Endothelial cell of umbilical vein (primary cell): ENCODE measurements around the gene RNU5B-1. TPM values are rescaled to one million over a fixed set of nuclear protein-coding genes. Genes with fewer than 3 reads are reported as not detected.

Source experiments
- BruUV-seq: library from RNA; stranded (reverse); fragments of 400-500 nt; replicated peaks from 2 replicates; lab custom pipeline; 2021; lab: Mats Ljungman, UMichigan
- CTCF ChIA-PET: fragments of 300-600, 350-600 bp; sonication (Branson Sonifier 250); formaldehyde crosslinking; loops from one replicate; lab custom pipeline; 2021; ENCODE audit warnings: antibody characterized with exemption, inconsistent platforms; lab: Charles Lee
- POLR2A ChIA-PET: fragments of 300-600, 350-600 bp; sonication (Branson Sonifier 250); formaldehyde crosslinking; loops from one replicate; lab custom pipeline; 2021; ENCODE audit warnings: antibody characterized with exemption, inconsistent platforms; lab: Charles Lee
- DNase-seq: peaks from one replicate; pipeline ENCODE4 v3.0.0-alpha.2; 2011; ENCODE audit warnings: low read depth, low spot score
- FAIRE-seq: peaks from 2 replicates; lab custom pipeline; 2011; peaks lifted over from hg19 to GRCh38; lab: Jason Lieb, UNC
- H2AFZ ChIP-seq: 2 replicates; pipeline ENCODE4 v1.6.0; 2012; ENCODE audit warnings: low read depth, low read length, control low read depth, inconsistent platforms
- H3K27ac ChIP-seq: 2 replicates; pipeline ENCODE4 v1.5.1; 2011; ENCODE audit warnings: low read depth, mild to moderate bottlenecking, control low read depth, low read length, moderate library complexity; ENCODE audit not compliant: insufficient read depth
- H3K27me3 ChIP-seq, 2 experiments: 2 replicates each; pipeline versions ENCODE4 v1.6.0 to v1.6.1; 2011; ENCODE audit warnings: low read length in 2 of 2, mixed read lengths in 1 of 2; ENCODE audit not compliant: control insufficient read depth in 2 of 2, insufficient read depth in 2 of 2
- H3K36me3 ChIP-seq, 2 experiments: 2 replicates in 1 of 2; 3 replicates in 1 of 2; pipeline ENCODE4 v1.5.1; 2011; ENCODE audit warnings: low read length in 2 of 2, mild to moderate bottlenecking in 1 of 2, moderate library complexity in 1 of 2; ENCODE audit not compliant: control insufficient read depth in 2 of 2, insufficient read depth in 2 of 2; ENCODE audit errors: extremely low read depth in 1 of 2
- H3K4me1 ChIP-seq: 3 replicates; pipeline ENCODE4 v1.5.1; 2011; ENCODE audit warnings: mild to moderate bottlenecking, low read length; ENCODE audit not compliant: control insufficient read depth, insufficient read depth; ENCODE audit errors: extremely low read depth
- H3K4me2 ChIP-seq: 2 replicates; pipeline ENCODE4 v1.6.1; 2011; ENCODE audit warnings: low read length, control low read depth, mixed read lengths; ENCODE audit not compliant: insufficient read depth
- H3K4me3 ChIP-seq, 3 experiments: fragments of 200-600 bp in 1 of 3; sonication (generic), shearing (Covaris generic) in 1 of 3; replicated peaks in 1 of 3; 2 replicates each; pipeline ENCODE4 v1.5.1; 2011 to 2016; ENCODE audit warnings: control low read depth in 3 of 3, low read length in 3 of 3, mild to moderate bottlenecking in 2 of 3, inconsistent platforms in 1 of 3, low read depth in 1 of 3, moderate library complexity in 1 of 3; ENCODE audit not compliant: insufficient read depth in 1 of 3
- H3K79me2 ChIP-seq: 2 replicates; pipeline ENCODE4 v1.6.0; 2012; ENCODE audit warnings: low read length, inconsistent platforms; ENCODE audit not compliant: control insufficient read depth, insufficient read depth
- H3K9ac ChIP-seq: replicated peaks from 2 replicates; pipeline ENCODE3; 2011; ENCODE audit warnings: low read length, control low read depth; ENCODE audit not compliant: insufficient read depth; ENCODE audit errors: extremely low read depth
- H3K9me1 ChIP-seq: replicated peaks from 3 replicates; pipeline ENCODE4 v1.6.0; 2011; ENCODE audit warnings: mild to moderate bottlenecking, low read length; ENCODE audit not compliant: control insufficient read depth, insufficient read depth; ENCODE audit errors: extremely low read depth
- H3K9me3 ChIP-seq: replicated peaks from 2 replicates; pipeline ENCODE4 v1.5.1; 2012; ENCODE audit warnings: low read length, inconsistent platforms; ENCODE audit not compliant: control insufficient read depth, insufficient read depth
- H4K20me1 ChIP-seq: replicated peaks from 2 replicates; pipeline ENCODE3; 2011; ENCODE audit warnings: mild to moderate bottlenecking, low read length; ENCODE audit not compliant: control insufficient read depth, insufficient read depth; ENCODE audit errors: extremely low read depth
- CTCF ChIP-seq, 2 donors: IDR thresholded peaks; 1 replicate in 1 of 2; 2 replicates in 1 of 2; pipeline ENCODE4 v1.5.1; 2011; ENCODE audit warnings: low read length in 2 of 2, mild to moderate bottlenecking in 2 of 2, moderate library complexity in 2 of 2, control low read depth in 1 of 2, inconsistent platforms in 1 of 2, low read depth in 1 of 2; ENCODE audit not compliant: insufficient read depth in 1 of 2; ENCODE audit errors: extremely low read depth in 1 of 2
- EZH2 ChIP-seq: IDR thresholded peaks from 2 replicates; pipeline ENCODE4 v1.6.1; 2012; ENCODE audit warnings: borderline replicate concordance, low read depth, mild to moderate bottlenecking, moderate library complexity, low read length, inconsistent platforms; ENCODE audit not compliant: severe bottlenecking
- FOS ChIP-seq: IDR thresholded peaks from 2 replicates; pipeline ENCODE4 v1.6.1; 2011; ENCODE audit warnings: mild to moderate bottlenecking, low read length, moderate library complexity, borderline replicate concordance; ENCODE audit not compliant: insufficient read depth
- GATA2 ChIP-seq: IDR thresholded peaks from 2 replicates; pipeline ENCODE4 v1.7.0; 2011; ENCODE audit warnings: low read depth, mild to moderate bottlenecking, moderate library complexity, mixed read lengths, low read length; ENCODE audit not compliant: insufficient read length, insufficient read depth
- JUN ChIP-seq: IDR thresholded peaks from 2 replicates; pipeline ENCODE4 v1.6.1; 2011; ENCODE audit warnings: borderline replicate concordance, low read depth; ENCODE audit not compliant: insufficient read length, insufficient read depth
- MYC ChIP-seq: IDR thresholded peaks from one replicate; pipeline ENCODE4 v1.6.1; 2011; ENCODE audit warnings: mild to moderate bottlenecking, low read depth, low read length
- POLR2A ChIP-seq: IDR thresholded peaks from 2 replicates; pipeline ENCODE4 v1.6.1; 2012; ENCODE audit warnings: low read depth, mild to moderate bottlenecking, control low read depth, low read length
- POLR2AphosphoS5 ChIP-seq: IDR thresholded peaks from 2 replicates; pipeline ENCODE4 v1.6.1; 2012; ENCODE audit warnings: low read depth, mild to moderate bottlenecking, control low read depth, low read length, moderate library complexity; ENCODE audit not compliant: insufficient read depth
- dilution Hi-C: fragments of 300-500 bp; cut with MboI; formaldehyde crosslinking; loops from one replicate; pipeline ENCODE4 v1.15.0; 2019; ENCODE audit warnings: low sequenced_read_pairs; ENCODE audit not compliant: extremely low pct_ligation_motif_present
- intact Hi-C: fragments of 100-400 bp; cut with micrococcal nuclease; formaldehyde crosslinking; loops from one replicate; pipeline ENCODE4 v1.10.0; 2022
- polyA plus RNA-seq, 4 experiments: library from polyadenylated mRNA; depleted of rRNA in 3 of 4; stranded (reverse) in 3 of 4; unstranded in 1 of 4; fragments of >200 nt; gene quantifications; 2 replicates each; pipeline versions ENCODE4 v1.2.1 to v1.2.3, GENCODE V29; 2011 to 2012; ENCODE audit warnings: missing spikeins in 1 of 4
- total RNA-seq: library from RNA; stranded (reverse); gene quantifications from 2 replicates; pipeline ENCODE4 v1.2.3, GENCODE V29; 2021
- TF ChIP-seq, protein P1 (sequence below): IDR thresholded peaks from 2 replicates; pipeline ENCODE4 v1.6.1; 2011; ENCODE audit not compliant: insufficient read depth, insufficient read length

The RNU5B-1 gene
- total and polyA plus RNA-seq, 2 donors (not counting 3 experiments of a cell fraction or from before 2014, with no cell fraction given): not detected

- H3K9ac ChIP-seq: no peak overlapping the region
- no peak overlapping the region for H3K4me3 ChIP-seq
- intact Hi-C loops (no loop called here), dilution Hi-C loops (no loop called here)
- H3K4me2 ChIP-seq: no peak overlapping the region
- CTCF ChIA-PET: interaction anchor here (0.7 to 1.6 kb wide), 2 partner anchors 8 to 15 kb away, joined by 4 to 5 read pairs; partner anchors contain the start of gene RNU5B-1
- H3K36me3 ChIP-seq: no peaks in the 10 kb centered on the region
- H3K79me2 ChIP-seq: no peaks in the 10 kb centered on the region
- no peak overlapping the region for H3K27ac ChIP-seq
- H2AFZ ChIP-seq: no peak overlapping the region
- no TSS peak for BruUV-seq
- no peak for DNase-seq
- H3K9me1 ChIP-seq: no peaks in the 10 kb centered on the region
- H4K20me1 ChIP-seq: no peaks in the 10 kb centered on the region
- FAIRE-seq: no peak
- H3K4me1 ChIP-seq: peaks cover 16% of the 10 kb centered on the region
- TF ChIP-seq GATA2: no peak
- H3K27me3 ChIP-seq: peaks cover 2 to 5% of the 10 kb centered on the region in 2 experiments
- H3K9me3 ChIP-seq: no peaks in the 10 kb centered on the region
- POLR2A ChIA-PET: interaction anchor here (2.1 kb wide), 1 partner anchor 14 kb away, joined by 10 read pairs; the partner anchor contains the start of gene RNU5B-1
These were observed 14.2 kb upstream of the RNU5B-1 start for GRCh38 chr15:65290228-65290627.

DNA sequence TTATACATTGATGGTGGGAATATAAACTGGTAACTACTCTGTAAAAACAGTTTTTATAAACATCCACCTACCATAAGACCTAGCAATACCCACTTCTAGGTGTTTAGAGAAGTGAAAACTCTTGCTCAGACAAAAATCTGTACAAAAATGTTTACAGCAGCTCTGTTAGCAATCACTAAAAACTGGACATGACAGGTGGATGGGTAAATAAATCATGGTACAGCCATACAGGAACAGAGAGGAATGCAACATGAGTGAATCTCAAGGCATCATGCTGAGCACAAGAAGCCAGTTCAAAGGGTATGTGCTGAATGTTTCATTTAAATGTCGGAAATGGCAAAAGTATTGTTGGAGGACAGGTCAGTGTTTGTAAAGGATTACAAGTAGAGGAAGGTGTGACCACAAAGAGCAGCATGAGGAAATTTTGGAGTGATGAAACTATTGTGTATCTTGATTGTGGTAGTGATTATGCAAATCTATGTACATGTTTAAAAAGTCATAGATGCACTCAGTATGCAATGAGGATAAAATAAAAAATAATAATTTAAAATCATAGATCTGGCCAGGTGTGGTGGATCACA lies 11.4 kb upstream of the RNU5B-1 start:
- POLR2A ChIA-PET: interaction anchor here (0.6 to 1.1 kb wide), 2 partner anchors 12 to 108 kb away, joined by 3 to 4 read pairs; partner anchors contain the start of genes CLPX and RNU5B-1
- H3K27me3 ChIP-seq: peaks cover 2 to 5% of the 10 kb centered on the region in 2 experiments
- no peak overlapping the region for H2AFZ ChIP-seq
- DNase-seq (no peak), FAIRE-seq (no peak)
- no peak overlapping the region for H3K4me2 ChIP-seq
- dilution Hi-C loops: no loop called here
- BruUV-seq: no TSS peak
- H3K79me2 ChIP-seq: no peaks in the 10 kb centered on the region
- CTCF ChIA-PET: no interaction called here
- H3K9ac ChIP-seq: no peak overlapping the region
- TF ChIP-seq POLR2AphosphoS5 (no peak), POLR2A (no peak), JUN (no peak), MYC (no peak), CTCF (IDR thresholded peaks at IDR 0.05; ENCODE audit: extremely low read depth in 1 of 2, insufficient read depth in 1 of 2, low read depth in 1 of 2, low read length in 2 of 2) (no peak), FOS (no peak), GATA2 (no peak), EZH2 (no peak)
- TF ChIP-seq, protein P1, sequence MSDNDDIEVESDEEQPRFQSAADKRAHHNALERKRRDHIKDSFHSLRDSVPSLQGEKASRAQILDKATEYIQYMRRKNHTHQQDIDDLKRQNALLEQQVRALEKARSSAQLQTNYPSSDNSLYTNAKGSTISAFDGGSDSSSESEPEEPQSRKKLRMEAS: no peak
- no peaks in the 10 kb centered on the region for H3K9me3 ChIP-seq
- peaks cover 3% of the 10 kb centered on the region for H3K4me1 ChIP-seq
- H3K27ac ChIP-seq: no peak overlapping the region
- H3K36me3 ChIP-seq: no peaks in the 10 kb centered on the region
- no peak overlapping the region for H3K4me3 ChIP-seq
- no peaks in the 10 kb centered on the region for H3K9me1 ChIP-seq
- H4K20me1 ChIP-seq: no peaks in the 10 kb centered on the region
- intact Hi-C loops: no loop called here
